Activated CD4-positive, alpha-beta T cell treated with anti-CD3 and anti-CD28 coated beads, Interleukin-2, amount 50 U/mL, for 1 hour (primary cell): ENCODE results near the gene PARK7.

Experiments used
- DNase-seq: peaks from one replicate; pipeline ENCODE4 v3.0.0-alpha.2; 2020

The PARK7 gene

DNA sequence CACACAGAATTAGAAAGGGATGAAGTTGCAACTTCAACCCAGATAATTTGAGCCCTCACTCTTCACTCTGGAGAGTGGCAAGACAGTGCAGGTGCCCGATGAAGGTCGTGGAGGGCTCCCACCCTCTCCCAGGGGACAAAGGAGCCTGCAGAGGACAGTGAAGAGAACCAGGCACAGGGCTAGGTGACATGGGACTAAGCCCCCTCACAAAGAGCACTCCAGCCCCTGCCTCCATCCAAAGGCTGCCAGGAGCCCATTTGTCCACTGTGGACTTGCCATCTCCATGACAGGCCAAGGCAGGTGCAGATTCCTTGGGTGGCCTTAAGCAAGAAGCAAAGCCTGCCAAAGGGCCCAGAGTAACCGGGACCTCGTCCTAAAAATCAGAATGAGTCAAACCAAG lies 49.5 kb downstream of the PARK7 start:
- no peak for DNase-seq

DNA sequence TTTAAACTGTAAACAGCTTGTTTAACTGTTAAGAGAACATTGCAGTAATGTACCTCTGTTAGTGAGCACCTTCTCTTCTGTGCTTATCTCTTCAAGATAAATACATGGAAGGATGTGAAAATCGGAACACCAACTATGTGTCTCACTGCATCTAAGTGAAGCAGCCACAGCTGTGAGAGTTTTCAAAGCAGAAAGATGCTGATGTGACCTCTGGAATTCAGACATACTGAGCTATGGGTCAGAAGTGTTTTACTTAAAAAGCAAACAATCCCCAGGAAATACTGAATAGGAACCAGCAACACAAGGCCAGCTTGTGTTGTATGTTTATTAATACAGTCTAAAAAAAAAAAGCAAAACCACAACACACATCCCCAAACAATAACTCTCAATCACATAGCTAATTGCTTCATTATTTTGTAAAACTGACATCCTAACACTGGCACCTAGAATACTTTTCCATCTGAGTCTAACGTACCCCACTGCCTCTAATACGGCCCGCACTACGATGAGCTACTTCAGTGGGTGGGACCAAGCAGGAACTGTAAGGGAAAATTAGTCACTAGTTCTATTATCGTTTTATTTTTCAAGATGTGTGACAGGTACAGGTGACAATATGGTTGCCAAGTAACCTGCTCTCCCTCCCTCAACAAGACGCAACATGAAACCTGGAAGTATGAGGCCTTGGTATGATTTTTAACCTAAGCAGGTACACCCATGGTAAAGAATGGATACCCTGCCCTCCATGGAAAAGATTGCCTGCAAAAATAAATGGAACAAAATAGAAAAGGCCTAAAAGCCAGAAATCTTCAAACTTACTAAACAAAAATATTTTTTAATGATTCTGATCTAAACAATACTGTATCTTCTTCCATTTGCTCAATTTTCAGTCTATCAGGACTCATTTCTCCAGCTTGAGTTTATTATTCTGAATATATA lies 50.7 kb downstream of the PARK7 start:
- DNase-seq: no peak

GRCh38 chr1:8012955-8013354 lies 51.4 kb downstream of the PARK7 start:
- no peak for DNase-seq

- no peak for DNase-seq
These were observed 51.9 kb downstream of the PARK7 start for GRCh38 chr1:8013399-8013798.

- DNase-seq: no peak
These were observed 52.3 kb downstream of the PARK7 start for GRCh38 chr1:8013800-8014199.

DNA sequence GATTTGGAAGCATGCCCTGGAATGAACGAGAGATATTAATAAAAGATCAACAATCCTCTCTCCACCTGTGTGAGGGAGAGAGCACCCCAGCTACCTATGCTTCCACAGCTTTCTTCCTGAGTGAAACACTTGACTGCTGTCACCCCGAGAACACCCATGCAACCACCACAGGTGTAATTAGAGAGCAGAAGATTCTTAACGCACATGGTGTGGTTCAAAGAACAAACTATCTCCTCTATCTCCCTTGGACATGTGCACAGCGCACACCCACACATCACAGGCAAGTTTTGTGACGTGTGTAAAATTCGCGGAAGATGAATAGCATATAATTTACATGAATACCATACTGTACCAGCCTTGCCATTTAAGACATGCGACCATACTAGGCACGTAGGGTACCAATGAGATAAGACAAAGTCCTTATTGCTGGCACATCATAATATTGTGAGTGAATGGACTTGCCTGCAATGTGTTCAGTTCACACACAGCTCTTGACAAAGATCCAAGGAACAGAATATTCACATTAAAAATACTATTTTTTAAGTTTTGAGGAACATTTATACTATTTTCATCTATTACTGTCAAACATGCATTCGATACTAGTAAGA lies 53.0 kb downstream of the PARK7 start:
- no peak for DNase-seq

DNA sequence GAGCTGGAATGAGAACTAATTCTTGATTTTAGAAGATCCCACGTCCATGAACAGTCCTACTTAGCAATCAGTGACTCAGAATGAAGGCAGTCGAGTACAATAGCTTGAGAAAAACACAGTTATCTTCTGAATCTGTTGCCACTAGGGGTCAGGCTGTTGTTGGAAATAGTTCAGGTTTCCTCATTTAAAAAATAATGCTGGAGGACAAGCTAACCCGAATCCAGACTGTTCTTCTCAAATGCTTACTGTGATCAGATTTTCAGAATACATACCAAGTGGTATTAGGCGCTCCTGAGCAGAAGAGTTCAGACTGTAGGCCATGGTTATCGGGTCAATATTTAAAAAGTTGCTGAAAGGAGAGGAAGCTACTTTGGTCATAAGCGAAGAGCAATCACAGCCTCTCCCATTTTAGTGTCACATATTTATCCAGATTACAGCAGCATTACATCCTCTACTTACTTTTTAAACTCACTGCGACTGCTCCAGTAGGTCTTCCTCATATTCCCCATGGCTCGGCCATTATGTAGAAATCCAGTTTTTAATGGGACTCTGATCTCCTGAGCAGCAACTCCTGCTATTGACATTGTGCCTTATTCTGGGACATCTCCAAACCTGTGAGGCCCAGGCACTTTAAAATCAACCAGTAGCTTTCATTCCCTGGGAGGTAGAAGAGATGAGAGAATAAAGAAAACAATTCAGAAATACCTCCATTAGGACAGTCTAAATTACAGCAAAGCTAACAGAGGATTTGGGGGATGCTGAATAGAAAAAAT lies 53.7 kb downstream of the PARK7 start:
- DNase-seq: peak; percentile 18

- no peak for DNase-seq
These were observed 54.3 kb downstream of the PARK7 start for GRCh38 chr1:8015809-8016165.

- no peak for DNase-seq
These were observed 54.8 kb downstream of the PARK7 start for GRCh38 chr1:8016210-8016894.

DNA sequence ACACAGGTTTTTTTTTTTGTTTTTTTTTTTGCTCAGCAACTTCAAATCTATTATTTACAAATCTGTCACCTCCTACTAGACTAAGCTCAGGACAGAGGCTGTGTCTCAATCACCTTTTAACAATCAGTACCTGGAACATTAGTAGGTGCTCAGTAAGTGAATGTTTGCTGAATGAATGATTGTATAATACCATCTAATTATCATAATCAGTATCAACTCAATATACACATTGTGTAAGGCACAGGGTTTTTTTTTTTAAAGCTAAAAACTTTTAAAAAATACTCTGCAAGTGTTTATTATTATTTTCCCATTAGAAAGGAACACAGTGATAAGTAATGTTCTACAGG lies 55.4 kb downstream of the PARK7 start:
- no peak for DNase-seq

DNA sequence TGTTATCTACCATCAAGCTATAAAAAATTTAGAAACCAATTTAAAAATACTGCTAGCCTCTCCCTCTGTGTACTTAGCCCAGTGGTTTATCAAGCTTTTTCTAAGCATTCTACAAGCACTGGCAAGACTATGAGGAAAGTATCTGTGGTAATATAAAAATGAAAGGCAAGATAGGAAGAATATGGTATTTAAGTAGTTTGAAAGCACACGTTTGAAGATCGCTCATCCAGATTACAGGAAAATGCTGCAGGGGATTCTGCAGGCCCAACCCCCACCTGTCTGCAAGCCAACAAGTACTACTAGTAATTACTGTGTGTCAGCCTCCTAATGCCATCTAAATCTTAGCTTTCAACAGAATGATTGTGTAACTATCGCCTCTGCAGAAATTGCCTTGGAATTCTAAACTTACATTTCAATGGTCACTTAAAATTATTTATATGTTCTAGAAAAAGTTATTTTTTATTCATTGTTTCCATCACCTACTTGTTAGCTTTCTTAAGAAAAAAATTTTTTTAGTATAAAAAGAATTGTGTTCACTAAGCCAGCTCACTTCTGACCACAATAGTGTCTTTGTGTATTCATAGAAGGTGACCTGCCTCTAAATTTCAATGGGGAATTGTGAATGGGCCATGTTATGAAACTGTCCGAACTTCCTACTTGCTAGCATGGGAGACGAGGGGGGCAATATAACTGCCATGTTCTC lies 56.1 kb downstream of the PARK7 start:
- DNase-seq: no peak

- DNase-seq: no peak
These were observed 57.1 kb downstream of the PARK7 start for GRCh38 chr1:8018492-8019228.

DNA sequence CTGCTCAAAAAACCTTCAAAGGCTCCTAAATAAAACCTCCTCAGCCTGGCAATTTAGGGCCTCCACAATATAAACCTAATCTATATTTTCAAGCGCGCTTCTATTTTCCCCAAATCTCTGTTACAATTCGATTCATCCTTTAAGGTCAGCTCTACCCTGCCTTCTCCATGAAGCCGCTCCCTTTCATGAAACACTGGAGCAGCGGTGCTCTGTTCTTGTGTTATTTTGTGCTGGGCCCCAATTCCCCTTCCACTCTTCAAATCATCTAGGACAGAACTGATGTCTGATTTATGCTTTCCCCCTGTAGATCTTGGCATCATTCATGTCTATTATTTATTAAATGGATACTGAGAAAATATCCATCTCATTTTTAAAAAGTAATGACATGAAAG lies 57.7 kb downstream of the PARK7 start:
- DNase-seq: no peak

GRCh38 chr1:8020032-8020431 lies 58.5 kb downstream of the PARK7 start:
- DNase-seq: no peak

DNA sequence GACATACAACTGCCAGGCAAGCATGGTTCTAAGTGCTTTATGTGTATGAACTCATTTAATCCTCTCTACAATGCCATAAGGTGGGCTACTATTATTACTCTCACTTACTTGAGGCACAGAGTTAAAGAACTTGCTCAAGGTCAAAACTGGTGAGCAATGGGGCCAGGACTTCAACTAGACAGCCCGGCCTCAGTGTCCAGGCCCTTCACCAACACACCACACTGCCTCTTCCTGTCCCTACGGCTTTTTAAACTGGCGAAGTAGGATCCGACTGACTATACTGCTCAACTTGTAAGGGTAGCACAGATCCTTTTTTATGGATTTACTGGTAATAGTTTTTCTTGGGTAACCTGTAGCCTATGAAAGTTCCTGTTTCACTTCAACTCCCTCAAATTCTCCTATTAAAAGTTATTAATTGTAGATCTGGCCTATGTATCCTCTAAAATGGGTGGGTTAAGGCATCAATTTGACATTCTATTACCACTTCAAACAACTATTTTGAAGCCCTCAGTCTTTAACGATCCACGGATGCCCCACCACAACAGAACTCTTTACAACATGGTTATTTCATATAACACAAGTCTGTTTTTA lies 60.3 kb downstream of the PARK7 start:
- no peak for DNase-seq

DNA sequence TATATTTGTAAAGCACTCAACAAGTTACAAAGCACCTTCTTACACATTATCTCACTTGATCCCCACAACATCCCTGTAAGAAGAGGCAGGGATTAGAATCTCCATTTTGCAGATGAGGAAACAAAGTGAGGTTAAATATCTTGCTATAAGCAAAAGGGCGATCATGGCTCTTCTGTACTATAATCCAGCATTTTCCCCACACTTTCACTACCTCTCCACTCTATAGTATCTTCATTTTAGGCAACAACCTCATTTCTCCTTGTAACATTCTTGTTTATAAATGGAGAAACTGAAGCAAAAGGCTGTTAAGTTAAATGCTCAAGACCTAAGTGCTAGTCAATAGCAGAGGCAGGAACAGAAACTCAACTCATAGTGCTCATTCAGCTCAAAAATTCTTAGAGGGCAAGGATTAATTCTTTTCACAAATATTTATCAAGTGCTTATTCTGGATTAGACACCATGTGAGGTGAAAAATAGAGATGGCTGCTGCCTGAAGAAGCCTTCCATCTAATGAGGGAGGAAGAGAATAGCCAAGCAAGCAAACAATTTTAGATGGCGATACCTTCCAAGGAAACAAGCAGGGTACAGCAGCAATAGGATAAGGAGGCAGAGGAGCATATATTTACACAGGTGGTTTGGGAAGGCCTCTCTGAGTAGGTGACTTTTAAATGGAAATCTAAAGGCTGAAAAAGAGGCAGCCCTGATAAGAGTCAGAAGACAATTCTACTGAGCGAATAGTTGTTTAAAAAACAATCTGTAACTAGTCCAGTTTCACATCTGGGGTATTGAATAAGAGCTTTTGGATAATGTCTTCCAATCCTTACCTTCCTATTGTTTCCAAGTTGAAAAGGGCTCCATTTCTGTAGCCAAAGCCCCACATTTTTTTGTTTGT lies 61.1 kb downstream of the PARK7 start:
- DNase-seq: no peak

- DNase-seq: no peak
These were observed 61.9 kb downstream of the PARK7 start for GRCh38 chr1:8023287-8023994.

DNA sequence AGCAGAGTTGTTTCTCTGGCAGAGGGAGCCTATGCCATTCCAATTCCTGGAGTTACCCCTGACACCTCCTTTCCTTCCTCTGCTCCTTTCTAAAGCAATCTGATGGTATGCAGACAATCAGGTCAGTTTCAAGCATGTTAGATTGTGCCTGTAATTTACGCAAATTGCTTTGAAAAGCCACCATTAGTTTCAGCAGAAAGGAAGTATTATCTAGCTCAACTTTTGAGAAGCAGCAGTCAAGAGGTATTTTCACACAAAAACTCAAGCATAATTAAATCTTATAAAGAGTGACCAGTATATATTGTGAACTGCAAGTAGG lies 62.4 kb downstream of the PARK7 start:
- no peak for DNase-seq

DNA sequence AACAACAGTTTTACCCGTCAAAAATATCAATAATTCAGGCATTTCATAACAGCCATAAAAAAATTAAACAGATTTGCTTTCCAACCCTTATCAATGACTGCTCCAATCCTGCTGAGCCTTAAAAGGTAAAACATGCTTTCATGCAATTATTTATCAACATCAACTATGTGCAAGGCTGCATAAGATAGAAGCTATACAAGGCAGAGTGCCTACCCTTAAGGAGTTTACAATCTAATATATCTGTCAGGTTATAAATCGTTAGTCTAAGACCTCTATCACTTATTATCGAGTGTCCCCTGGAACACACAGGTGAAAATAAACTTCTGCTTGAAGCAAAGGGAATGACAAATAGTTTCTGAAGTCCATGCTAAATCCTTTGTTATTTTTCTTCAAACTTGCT lies 62.8 kb downstream of the PARK7 start:
- DNase-seq: no peak
